Loucy (cell line): ENCODE measurements around the gene PTGS2.

Experiments used
- EZH2phosphoT487 ChIP-seq: fragments of 200-600 bp; IDR thresholded peaks from 2 replicates; pipeline ENCODE4 v1.6.1; 2018; ENCODE audit warnings: antibody characterized with exemption, mild to moderate bottlenecking, moderate library complexity, borderline replicate concordance
- TF ChIP-seq, protein P1 (sequence below): fragments of 200-600 bp; sonication (generic); conservative IDR thresholded peaks from 2 replicates; pipeline ENCODE4 v1.5.1; 2014; ENCODE audit warnings: mild to moderate bottlenecking, antibody characterized with exemption, low read length

DNA sequence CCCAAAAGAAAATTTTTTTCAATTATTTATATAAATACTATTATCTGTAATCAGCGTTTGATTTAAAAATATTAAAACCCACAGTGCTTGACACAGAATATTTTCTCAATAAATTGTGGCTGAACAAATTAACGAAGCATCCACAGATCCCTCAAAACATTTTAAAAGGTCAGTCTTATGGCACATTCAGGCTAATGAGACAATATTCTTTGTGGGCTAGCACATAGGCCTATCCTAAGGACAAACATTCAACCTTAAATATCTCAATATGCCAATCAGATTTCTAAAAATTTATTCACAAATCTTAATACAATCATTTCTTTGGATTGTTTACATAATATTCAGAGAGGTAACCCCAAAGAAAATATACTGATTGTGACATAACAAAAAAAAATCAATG, 8.1 kb downstream of the PTGS2 start:
- TF ChIP-seq, protein P1, sequence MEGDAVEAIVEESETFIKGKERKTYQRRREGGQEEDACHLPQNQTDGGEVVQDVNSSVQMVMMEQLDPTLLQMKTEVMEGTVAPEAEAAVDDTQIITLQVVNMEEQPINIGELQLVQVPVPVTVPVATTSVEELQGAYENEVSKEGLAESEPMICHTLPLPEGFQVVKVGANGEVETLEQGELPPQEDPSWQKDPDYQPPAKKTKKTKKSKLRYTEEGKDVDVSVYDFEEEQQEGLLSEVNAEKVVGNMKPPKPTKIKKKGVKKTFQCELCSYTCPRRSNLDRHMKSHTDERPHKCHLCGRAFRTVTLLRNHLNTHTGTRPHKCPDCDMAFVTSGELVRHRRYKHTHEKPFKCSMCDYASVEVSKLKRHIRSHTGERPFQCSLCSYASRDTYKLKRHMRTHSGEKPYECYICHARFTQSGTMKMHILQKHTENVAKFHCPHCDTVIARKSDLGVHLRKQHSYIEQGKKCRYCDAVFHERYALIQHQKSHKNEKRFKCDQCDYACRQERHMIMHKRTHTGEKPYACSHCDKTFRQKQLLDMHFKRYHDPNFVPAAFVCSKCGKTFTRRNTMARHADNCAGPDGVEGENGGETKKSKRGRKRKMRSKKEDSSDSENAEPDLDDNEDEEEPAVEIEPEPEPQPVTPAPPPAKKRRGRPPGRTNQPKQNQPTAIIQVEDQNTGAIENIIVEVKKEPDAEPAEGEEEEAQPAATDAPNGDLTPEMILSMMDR, result no peak
- no peak for TF ChIP-seq EZH2phosphoT487
